ENCODE data around the gene GPR84. TPM values are rescaled to one million over a fixed set of nuclear protein-coding genes. Genes with fewer than 3 reads are reported as not detected.
"Not testable (repeated sequence)": the region's sequence is repeated elsewhere in the genome, so short reads cannot be mapped to it uniquely, and the experiment has no call there.

GPR84 gene
- total RNA-seq, 2 experiments from 2014 or later, result 0.27 to 0.53 TPM

DNA sequence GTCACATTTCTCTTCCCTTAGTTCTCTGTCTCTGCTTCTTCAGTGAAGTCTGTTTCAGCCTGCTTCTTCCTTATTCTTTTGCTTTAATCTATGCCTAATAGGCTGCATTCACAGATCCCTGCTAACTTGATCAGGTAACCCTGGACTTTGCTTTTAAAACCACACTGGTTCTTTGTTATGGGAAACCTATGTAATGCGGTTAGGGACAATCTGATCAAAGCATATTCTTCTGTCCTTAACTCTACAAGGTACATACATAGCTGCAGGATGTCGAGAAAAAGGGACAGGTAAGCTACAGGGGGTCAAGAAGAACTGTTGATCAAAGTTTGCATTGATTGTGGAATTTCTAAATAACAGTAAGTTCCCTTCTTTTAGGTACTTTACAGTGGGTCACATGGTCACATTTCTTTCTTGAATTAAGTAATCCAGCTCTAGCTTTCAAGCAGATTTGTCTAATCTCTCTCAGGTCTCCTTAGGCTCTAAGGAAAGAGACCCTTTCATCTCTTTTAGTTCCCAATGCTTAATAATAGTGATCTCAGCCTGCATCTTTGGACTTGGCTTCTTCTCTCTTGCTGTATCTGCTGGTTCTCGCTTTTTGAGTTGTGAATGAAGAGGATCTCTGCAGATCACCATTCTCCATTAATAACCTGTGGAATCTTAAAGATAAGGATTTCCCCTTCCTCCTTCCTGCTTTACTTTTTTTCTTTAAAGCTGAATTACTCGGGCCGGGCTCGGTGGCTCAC lies 35.5 kb downstream of the GPR84 start:
- H3K27me3 Mint-ChIP-seq, result no peaks in the 10 kb centered on the region
- peak overlapping the region; percentile 80 for H3K4me3 Mint-ChIP-seq
- Histone ChIP-seq H3K36me3 (ENCODE audit: insufficient read depth, low read length) (peaks cover 4% of the 10 kb centered on the region), H3K27me3 (ENCODE audit: control insufficient read depth in 1 of 2, insufficient read depth in 2 of 2, low read length in 2 of 2) (no peaks in the 10 kb centered on the region), H3K4me1 (ENCODE audit: insufficient read depth, low read length) (peaks cover 56% of the 10 kb centered on the region), H3K4me3 (ENCODE audit: low read length) (no peak overlapping the region), H3K27ac (ENCODE audit: low read depth in 1 of 2, low read length in 2 of 2) (no peak overlapping the region), H3K9me3 (ENCODE audit: control insufficient read depth in 1 of 2, insufficient read depth in 1 of 2, low read length in 2 of 2) (no peaks in the 10 kb centered on the region)
- ATAC-seq (ENCODE audit: poor library complexity) (no peak), DNase-seq (no peak)
- peak overlapping the region; percentile 74 for H3K27ac Mint-ChIP-seq
- CTCF ChIA-PET, result interaction anchor here (2.2 kb wide), 1 partner anchor 51 kb away, joined by 6 read pairs; no protein-coding TSS in a partner anchor
- intact Hi-C loops (cut with DNase I, micrococcal nuclease), result no loop called here
- peaks cover 63% of the 10 kb centered on the region for H3K4me1 Mint-ChIP-seq (ENCODE audit: low read depth)
- no peaks in the 10 kb centered on the region for H3K9me3 Mint-ChIP-seq
- POLR2A ChIA-PET, result interaction anchor here (1.2 to 2.8 kb wide), 2 partner anchors 30 to 49 kb away, joined by 5 to 8 read pairs; partner anchors contain the start of genes CBX5 and HNRNPA1
- peaks cover 20% of the 10 kb centered on the region for H3K36me3 Mint-ChIP-seq (ENCODE audit: low read depth)
- TF ChIP-seq, protein P1, sequence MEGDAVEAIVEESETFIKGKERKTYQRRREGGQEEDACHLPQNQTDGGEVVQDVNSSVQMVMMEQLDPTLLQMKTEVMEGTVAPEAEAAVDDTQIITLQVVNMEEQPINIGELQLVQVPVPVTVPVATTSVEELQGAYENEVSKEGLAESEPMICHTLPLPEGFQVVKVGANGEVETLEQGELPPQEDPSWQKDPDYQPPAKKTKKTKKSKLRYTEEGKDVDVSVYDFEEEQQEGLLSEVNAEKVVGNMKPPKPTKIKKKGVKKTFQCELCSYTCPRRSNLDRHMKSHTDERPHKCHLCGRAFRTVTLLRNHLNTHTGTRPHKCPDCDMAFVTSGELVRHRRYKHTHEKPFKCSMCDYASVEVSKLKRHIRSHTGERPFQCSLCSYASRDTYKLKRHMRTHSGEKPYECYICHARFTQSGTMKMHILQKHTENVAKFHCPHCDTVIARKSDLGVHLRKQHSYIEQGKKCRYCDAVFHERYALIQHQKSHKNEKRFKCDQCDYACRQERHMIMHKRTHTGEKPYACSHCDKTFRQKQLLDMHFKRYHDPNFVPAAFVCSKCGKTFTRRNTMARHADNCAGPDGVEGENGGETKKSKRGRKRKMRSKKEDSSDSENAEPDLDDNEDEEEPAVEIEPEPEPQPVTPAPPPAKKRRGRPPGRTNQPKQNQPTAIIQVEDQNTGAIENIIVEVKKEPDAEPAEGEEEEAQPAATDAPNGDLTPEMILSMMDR (IDR thresholded peaks at IDR 0.05), result no peak

DNA sequence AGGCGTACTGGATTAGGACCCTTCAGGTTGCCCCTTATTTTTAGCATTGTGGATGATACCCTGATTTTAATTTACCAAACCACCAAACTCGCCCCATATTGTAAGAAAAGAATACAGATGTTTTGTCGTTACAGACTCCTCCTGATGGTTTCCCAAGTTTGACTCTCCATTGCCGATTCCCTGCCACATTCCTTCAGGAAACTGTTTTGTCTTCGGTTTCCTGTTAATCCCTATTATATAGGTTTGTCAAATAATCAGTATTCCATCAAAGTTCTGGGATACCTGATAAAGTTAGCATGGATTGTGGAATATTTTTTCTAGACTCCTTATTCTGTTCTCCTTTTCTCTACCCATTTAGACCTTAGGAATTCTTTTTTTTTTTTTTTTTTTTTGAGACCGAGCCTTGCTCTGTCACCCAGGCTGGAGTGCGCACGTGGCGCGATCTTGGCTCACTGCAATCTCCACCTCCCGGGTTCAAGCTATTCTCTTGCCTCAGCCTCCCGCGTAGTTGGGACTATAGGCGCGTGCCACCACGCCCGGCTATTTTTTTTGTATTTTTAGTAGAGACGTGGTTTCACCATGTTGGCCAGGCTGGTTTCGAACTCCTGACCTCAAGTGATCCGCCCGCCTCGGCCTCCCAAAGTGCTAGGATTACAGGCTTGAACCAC lies 38.7 kb downstream of the GPR84 start:
- Mint-ChIP-seq H3K4me3 (peak overlapping the region; percentile 92), H3K27ac (peak overlapping the region; percentile 93), H3K4me1 (ENCODE audit: low read depth) (peaks cover 43% of the 10 kb centered on the region), H3K36me3 (ENCODE audit: low read depth) (peaks cover 20% of the 10 kb centered on the region)
- not testable (repeated sequence) for H3K27me3 ChIP-seq (ENCODE audit: control insufficient read depth in 1 of 2, insufficient read depth in 2 of 2, low read length in 2 of 2); H3K9me3 Mint-ChIP-seq; ATAC-seq (ENCODE audit: poor library complexity); H3K36me3 ChIP-seq (ENCODE audit: insufficient read depth, low read length); H3K27me3 Mint-ChIP-seq; H3K9me3 ChIP-seq (ENCODE audit: control insufficient read depth in 1 of 2, insufficient read depth in 1 of 2, low read length in 2 of 2)
- CTCF ChIA-PET, result interaction anchor here (0.6 to 2.2 kb wide), 17 partner anchors 8 to 172 kb away, joined by 3 to 16 read pairs (median 6); partner anchors contain the start of genes CBX5, GTSF1 and NCKAP1L
- Histone ChIP-seq H3K4me3 (ENCODE audit: low read length) (peak overlapping the region; percentile 76), H3K27ac (ENCODE audit: low read depth in 1 of 2, low read length in 2 of 2) (peak overlapping the region; percentile 67 to 78), H3K4me1 (ENCODE audit: insufficient read depth, low read length) (peaks cover 30% of the 10 kb centered on the region)
- POLR2A ChIA-PET, result interaction anchor here (0.5 to 2.5 kb wide), 29 partner anchors 8 to 1422 kb away, joined by 3 to 76 read pairs (median 5); partner anchors contain the start of genes CBX5, EIF4B, HNRNPA1 and NCKAP1L
- intact Hi-C loops (cut with DNase I, micrococcal nuclease), result loop anchor here (1.0 to 2.0 kb wide), 3 partner anchors 34 to 45 kb away; partner anchors contain the start of genes CBX5 (in 2 of the 2) and HNRNPA1 (in 2 of the 2)
- DNase-seq, result peak in 1 of 14 experiments; percentile 29

DNA sequence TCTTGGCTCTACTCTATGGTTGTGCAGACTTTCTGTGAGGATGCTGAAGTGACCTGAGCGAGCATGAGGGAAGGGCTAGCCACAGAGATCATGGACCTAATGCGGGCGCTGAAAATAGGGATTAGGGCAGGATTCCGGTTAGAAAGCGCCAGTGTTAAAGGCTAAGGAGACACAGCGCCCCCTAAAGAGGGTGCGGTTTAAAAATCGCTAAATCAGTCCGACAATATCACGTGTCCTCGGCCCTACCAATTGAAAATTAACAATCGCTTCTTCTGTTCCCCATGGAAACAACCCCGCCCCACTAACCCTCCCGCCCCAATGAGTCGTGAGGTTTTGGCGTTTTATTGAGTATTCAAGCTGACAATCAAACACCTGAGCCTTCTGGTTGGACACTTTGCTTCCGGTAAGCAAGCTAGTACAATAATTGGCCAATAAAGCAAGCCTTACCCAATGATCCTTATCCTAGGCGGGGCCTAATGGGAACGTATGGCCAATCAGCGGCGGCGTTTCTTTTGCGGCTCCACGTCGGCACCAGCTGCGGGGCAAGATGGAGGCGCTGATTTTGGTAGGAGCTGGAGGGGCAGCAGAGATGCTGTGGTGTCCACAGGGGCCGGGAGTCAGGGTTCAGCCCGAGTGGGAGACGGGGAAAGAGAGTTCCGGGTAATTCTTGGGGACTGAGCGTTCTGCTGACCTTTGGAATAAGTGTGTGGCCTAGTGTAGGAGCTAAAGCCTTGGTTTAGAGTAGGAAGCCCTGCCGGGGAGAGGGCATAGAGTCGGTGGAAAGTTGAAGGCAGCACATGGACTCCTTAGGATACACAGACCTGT lies 39.5 kb downstream of the GPR84 start, which contains the start of gene COPZ1:
TSS of gene COPZ1 (plus strand) at position 515 of the 825 bp plus-strand sequence. CDS start at position 548, 33 bp downstream.
- TF ChIP-seq, protein P1 (IDR thresholded peaks at IDR 0.05), result peak; percentile 88
- peak within 1 kb of the TSS; percentile 92 for H3K4me3 Mint-ChIP-seq
- H3K27ac Mint-ChIP-seq, result peak within 1 kb of the TSS; percentile 93
- DNase-seq (peak; percentile 84 to 99 (median 90)), ATAC-seq (ENCODE audit: poor library complexity) (peak; percentile 94)
- peaks cover 13% of the 10 kb centered on the region for H3K36me3 Mint-ChIP-seq (ENCODE audit: low read depth)
- Histone ChIP-seq H3K27ac (ENCODE audit: low read depth in 1 of 2, low read length in 2 of 2) (peak within 1 kb of the TSS; percentile 67 to 78), H3K4me3 (ENCODE audit: low read length) (peak within 1 kb of the TSS; percentile 76), H3K36me3 (ENCODE audit: insufficient read depth, low read length) (no peaks in the 10 kb centered on the region), H3K27me3 (ENCODE audit: control insufficient read depth in 1 of 2, insufficient read depth in 2 of 2, low read length in 2 of 2) (no peaks in the 10 kb centered on the region), H3K4me1 (ENCODE audit: insufficient read depth, low read length) (peaks cover 22% of the 10 kb centered on the region), H3K9me3 (ENCODE audit: control insufficient read depth in 1 of 2, insufficient read depth in 1 of 2, low read length in 2 of 2) (no peaks in the 10 kb centered on the region)
- intact Hi-C loops (cut with DNase I, micrococcal nuclease), result loop anchor here (1.0 to 2.0 kb wide), 3 partner anchors 34 to 45 kb away; partner anchors contain the start of genes CBX5 (in 2 of the 2) and HNRNPA1 (in 2 of the 2)
- POLR2A ChIA-PET, result interaction anchor here (0.5 to 2.5 kb wide), 30 partner anchors 8 to 1423 kb away, joined by 3 to 76 read pairs (median 4); partner anchors contain the start of genes CBX5, EIF4B, HNRNPA1 and NCKAP1L
- H3K27me3 Mint-ChIP-seq, result no peaks in the 10 kb centered on the region
- CTCF ChIA-PET, result interaction anchor here (0.6 to 2.2 kb wide), 16 partner anchors 9 to 173 kb away, joined by 3 to 16 read pairs (median 6); partner anchors contain the start of genes CBX5, GTSF1 and NCKAP1L
- no peaks in the 10 kb centered on the region for H3K9me3 Mint-ChIP-seq
- H3K4me1 Mint-ChIP-seq (ENCODE audit: low read depth), result peaks cover 36% of the 10 kb centered on the region

All from CD4-positive, alpha-beta T cell (primary cell).